ENCODE results near the gene AKT1. TPM values are rescaled to one million over a fixed set of nuclear protein-coding genes. Genes with fewer than 3 reads are reported as not detected.
A peak's percentile ranks its signal among the peaks of the same experiment; 100 is the strongest.

The AKT1 gene
- total RNA-seq, 1 donor: 188 TPM

DNA sequence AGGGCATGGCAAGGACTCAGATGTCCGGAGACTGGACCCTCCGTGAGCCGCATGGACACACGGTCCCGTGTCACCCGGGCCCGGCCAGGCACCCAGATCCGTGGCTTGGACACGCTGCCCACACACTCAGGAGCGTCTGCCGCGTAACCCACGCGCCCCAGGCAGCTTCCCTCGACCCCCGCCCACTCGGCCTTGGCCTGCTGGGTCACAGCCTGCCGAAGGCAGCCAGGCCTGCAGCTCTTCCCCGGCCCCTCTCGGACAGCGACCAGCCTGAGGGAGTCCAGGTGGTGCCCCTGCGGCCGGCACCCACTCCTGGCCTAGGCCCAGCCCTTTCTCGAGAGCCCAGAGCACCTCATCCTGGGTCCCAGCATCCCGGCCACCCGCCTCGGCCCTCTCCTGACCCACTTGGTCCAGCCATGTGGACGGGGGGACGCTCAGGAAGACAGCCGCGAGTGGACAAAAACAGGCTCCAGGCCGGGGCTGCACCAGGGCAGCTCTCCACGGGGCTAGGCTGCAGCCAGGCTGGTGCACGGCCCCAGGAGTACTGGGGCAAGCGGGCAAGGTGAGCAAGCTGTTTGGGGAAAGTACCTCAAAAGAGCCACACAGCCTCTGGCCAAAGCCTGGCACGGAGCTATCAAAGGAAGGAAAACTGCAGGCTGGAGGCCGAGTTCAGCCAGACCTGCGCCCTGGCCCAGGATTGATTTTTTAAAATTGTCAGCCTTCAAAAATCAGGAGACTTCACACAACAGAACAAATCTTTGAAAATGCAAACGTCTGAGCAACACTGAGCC lies 6.5 kb downstream of the AKT1 start:
- peak; percentile 68 for DNase-seq (ENCODE audit: insufficient read length, low spot score, missing footprints)
- H3K27me3 ChIP-seq (ENCODE audit: insufficient read depth, low read length): no peaks in the 10 kb centered on the region
- H3K36me3 ChIP-seq (ENCODE audit: insufficient read depth, low read length): peaks cover 15% of the 10 kb centered on the region
- no peaks in the 10 kb centered on the region for H3K9me3 ChIP-seq (ENCODE audit: low read depth, low read length)
- H2AFZ ChIP-seq (ENCODE audit: low read length): no peak overlapping the region
- no peak overlapping the region for H3K4me3 ChIP-seq (ENCODE audit: insufficient read depth, low read length)
- H3K27ac ChIP-seq (ENCODE audit: low read depth, low read length): no peak overlapping the region
- no peak overlapping the region for H3K4me2 ChIP-seq (ENCODE audit: insufficient read depth, low read length)
- H3K4me1 ChIP-seq (ENCODE audit: insufficient read depth, low read length): peaks cover 8% of the 10 kb centered on the region
- peaks cover 97% of the 10 kb centered on the region for H3K79me2 ChIP-seq (ENCODE audit: insufficient read depth, low read length)
- TF ChIP-seq, protein P1, sequence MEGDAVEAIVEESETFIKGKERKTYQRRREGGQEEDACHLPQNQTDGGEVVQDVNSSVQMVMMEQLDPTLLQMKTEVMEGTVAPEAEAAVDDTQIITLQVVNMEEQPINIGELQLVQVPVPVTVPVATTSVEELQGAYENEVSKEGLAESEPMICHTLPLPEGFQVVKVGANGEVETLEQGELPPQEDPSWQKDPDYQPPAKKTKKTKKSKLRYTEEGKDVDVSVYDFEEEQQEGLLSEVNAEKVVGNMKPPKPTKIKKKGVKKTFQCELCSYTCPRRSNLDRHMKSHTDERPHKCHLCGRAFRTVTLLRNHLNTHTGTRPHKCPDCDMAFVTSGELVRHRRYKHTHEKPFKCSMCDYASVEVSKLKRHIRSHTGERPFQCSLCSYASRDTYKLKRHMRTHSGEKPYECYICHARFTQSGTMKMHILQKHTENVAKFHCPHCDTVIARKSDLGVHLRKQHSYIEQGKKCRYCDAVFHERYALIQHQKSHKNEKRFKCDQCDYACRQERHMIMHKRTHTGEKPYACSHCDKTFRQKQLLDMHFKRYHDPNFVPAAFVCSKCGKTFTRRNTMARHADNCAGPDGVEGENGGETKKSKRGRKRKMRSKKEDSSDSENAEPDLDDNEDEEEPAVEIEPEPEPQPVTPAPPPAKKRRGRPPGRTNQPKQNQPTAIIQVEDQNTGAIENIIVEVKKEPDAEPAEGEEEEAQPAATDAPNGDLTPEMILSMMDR (IDR thresholded peaks at IDR 0.05; ENCODE audit: extremely low read depth, low read depth, low read length): no peak
- H4K20me1 ChIP-seq (ENCODE audit: insufficient read depth, low read length): peaks cover 65% of the 10 kb centered on the region

DNA sequence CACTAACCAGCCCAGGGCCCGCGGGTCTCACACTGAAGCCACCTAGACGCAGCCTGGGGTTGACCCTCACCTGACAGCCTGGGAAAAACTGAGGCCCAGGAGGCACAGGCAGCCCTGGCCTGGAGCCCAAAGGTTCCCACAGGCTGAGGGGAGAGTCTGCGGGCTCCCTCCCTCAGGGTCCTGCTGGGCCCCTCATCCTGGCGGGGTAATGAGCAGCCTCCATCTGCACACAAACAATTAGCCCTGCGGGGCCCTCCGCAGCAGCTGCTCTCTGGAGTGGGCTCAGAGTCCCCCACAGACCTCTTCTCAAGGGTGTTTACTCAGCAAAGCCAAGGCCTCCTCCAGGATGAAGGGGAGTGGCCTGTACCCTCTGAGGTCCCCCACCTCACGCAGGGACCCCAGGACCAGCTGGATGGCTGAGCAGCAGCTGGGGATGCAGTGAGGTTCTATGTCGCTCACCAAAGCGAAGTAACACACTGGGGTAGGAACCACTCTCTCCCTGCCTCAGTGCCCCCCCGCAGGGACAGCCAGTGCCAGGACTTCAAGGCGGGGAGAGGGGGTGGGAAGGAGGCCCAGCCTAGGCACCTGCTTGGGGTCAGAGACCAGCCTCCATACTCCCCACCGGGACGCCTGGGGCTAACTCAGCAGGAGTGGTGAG lies 7.3 kb downstream of the AKT1 start:
- peaks cover 57% of the 10 kb centered on the region for H4K20me1 ChIP-seq (ENCODE audit: insufficient read depth, low read length)
- H3K4me3 ChIP-seq (ENCODE audit: insufficient read depth, low read length): no peak overlapping the region
- TF ChIP-seq, protein P1 (IDR thresholded peaks at IDR 0.05; ENCODE audit: extremely low read depth, low read depth, low read length): no peak
- H2AFZ ChIP-seq (ENCODE audit: low read length): no peak overlapping the region
- H3K27me3 ChIP-seq (ENCODE audit: insufficient read depth, low read length): no peaks in the 10 kb centered on the region
- no peak overlapping the region for H3K4me2 ChIP-seq (ENCODE audit: insufficient read depth, low read length)
- no peak overlapping the region for H3K27ac ChIP-seq (ENCODE audit: low read depth, low read length)
- no peaks in the 10 kb centered on the region for H3K9me3 ChIP-seq (ENCODE audit: low read depth, low read length)
- peak; percentile 82 for DNase-seq (ENCODE audit: insufficient read length, low spot score, missing footprints)
- peaks cover 15% of the 10 kb centered on the region for H3K36me3 ChIP-seq (ENCODE audit: insufficient read depth, low read length)
- no peaks in the 10 kb centered on the region for H3K4me1 ChIP-seq (ENCODE audit: insufficient read depth, low read length)
- H3K79me2 ChIP-seq (ENCODE audit: insufficient read depth, low read length): peaks cover 96% of the 10 kb centered on the region

DNA sequence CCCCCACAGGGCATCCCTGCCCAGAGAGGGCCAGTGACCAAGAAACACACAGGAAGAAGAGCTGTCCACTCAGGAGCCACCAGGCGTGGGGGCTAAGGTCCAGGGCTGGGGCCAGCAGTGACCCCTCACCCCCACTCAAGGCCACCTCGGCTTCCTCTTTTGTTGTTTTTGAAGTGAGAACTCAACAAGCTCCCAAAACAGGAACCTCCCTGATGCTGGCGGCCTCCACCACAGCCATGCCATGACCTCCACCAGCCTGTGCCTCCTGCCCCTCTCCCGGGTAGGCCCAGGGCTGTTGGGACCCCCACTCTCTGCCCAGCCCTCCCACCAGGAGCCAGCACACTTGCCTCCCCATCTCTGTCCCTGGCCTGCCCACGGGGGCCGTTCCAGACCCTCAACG lies 7.8 kb downstream of the AKT1 start:
- Histone ChIP-seq H3K9me3 (ENCODE audit: low read depth, low read length) (no peaks in the 10 kb centered on the region), H3K79me2 (ENCODE audit: insufficient read depth, low read length) (peaks cover 92% of the 10 kb centered on the region), H3K27me3 (ENCODE audit: insufficient read depth, low read length) (no peaks in the 10 kb centered on the region), H2AFZ (ENCODE audit: low read length) (no peak overlapping the region), H3K4me1 (ENCODE audit: insufficient read depth, low read length) (no peaks in the 10 kb centered on the region), H3K36me3 (ENCODE audit: insufficient read depth, low read length) (peaks cover 15% of the 10 kb centered on the region), H3K4me2 (ENCODE audit: insufficient read depth, low read length) (no peak overlapping the region), H3K27ac (ENCODE audit: low read depth, low read length) (no peak overlapping the region), H4K20me1 (ENCODE audit: insufficient read depth, low read length) (peaks cover 55% of the 10 kb centered on the region), H3K4me3 (ENCODE audit: insufficient read depth, low read length) (no peak overlapping the region)
- TF ChIP-seq, protein P1 (IDR thresholded peaks at IDR 0.05; ENCODE audit: extremely low read depth, low read depth, low read length): no peak
- peak; percentile 89 for DNase-seq (ENCODE audit: insufficient read length, low spot score, missing footprints)

Data from osteoblast (primary cell).